Mesenchymal stem cell (in vitro differentiated cells and primary cell): ENCODE data around the gene SPEN. TPM values are rescaled to one million over a fixed set of nuclear protein-coding genes. Genes with fewer than 3 reads are reported as not detected.

Experiments used
- small RNA-seq: library from polyadenylated mRNA; stranded (forward); fragments of <200 nt; extraction: miRNeasy Mini kit (QIAGEN cat#:217004); gene quantifications from one replicate; pipeline ENCODE3, GENCODE V24; 2013; ENCODE audit warnings: low read depth

Gene SPEN

Small RNAs within 50 kb of the gene (small RNA-seq; reads per million reads assigned to genes)
- gene AL034555.1, result not detected
- gene AL355994.1, result not detected
- gene AL355994.5, result not detected
